T-helper 2 cell treated with Interferon-gamma antibody and Interleukin-4, amounts not matched to agents 5 μg/mL and 100 μg/mL, for 36 hours (primary cell): ENCODE data around the gene HCFC1.

Experiments
- DNase-seq: peaks from one replicate; pipeline ENCODE4 v3.0.0; 2021; ENCODE audit warnings: low spot score
- H3K27ac Mint-ChIP-seq: one replicate; pipeline ENCODE4 v1.8.0; 2021; ENCODE audit warnings: mild to moderate bottlenecking, mixed read lengths
- H3K27me3 Mint-ChIP-seq: one replicate; pipeline ENCODE4 v1.8.0; 2021; ENCODE audit warnings: low read depth, mixed read lengths
- H3K36me3 Mint-ChIP-seq: one replicate; pipeline ENCODE4 v1.8.0; 2021; ENCODE audit warnings: low read depth, mixed read lengths
- H3K4me1 Mint-ChIP-seq: one replicate; pipeline ENCODE4 v1.8.0; 2021; ENCODE audit warnings: low read depth, mixed read lengths
- H3K4me3 Mint-ChIP-seq: one replicate; pipeline ENCODE4 v1.8.0; 2022; ENCODE audit warnings: mild to moderate bottlenecking, moderate library complexity, mixed read lengths
- H3K9me3 Mint-ChIP-seq: one replicate; pipeline ENCODE4 v1.8.0; 2021; ENCODE audit warnings: mixed read lengths

Gene HCFC1

GRCh38 chrX:153927922-153928760, 43.5 kb downstream of the HCFC1 start:
- peaks cover 16% of the 10 kb centered on the region for H3K4me1 Mint-ChIP-seq
- peak; percentile 94 for DNase-seq
- peak overlapping the region; percentile 90 for H3K4me3 Mint-ChIP-seq
- H3K36me3 Mint-ChIP-seq = peaks cover 35% of the 10 kb centered on the region
- no peaks in the 10 kb centered on the region for H3K27me3 Mint-ChIP-seq
- H3K9me3 Mint-ChIP-seq = no peaks in the 10 kb centered on the region
- H3K27ac Mint-ChIP-seq = peak overlapping the region; percentile 97

- peak overlapping the region; percentile 97 for H3K27ac Mint-ChIP-seq
- peaks cover 20% of the 10 kb centered on the region for H3K4me1 Mint-ChIP-seq
- no peaks in the 10 kb centered on the region for H3K9me3 Mint-ChIP-seq
- H3K4me3 Mint-ChIP-seq = peak overlapping the region; percentile 90
- H3K27me3 Mint-ChIP-seq = no peaks in the 10 kb centered on the region
- no peak for DNase-seq
- peaks cover 36% of the 10 kb centered on the region for H3K36me3 Mint-ChIP-seq
These were observed 44.0 kb downstream of the HCFC1 start for GRCh38 chrX:153927672-153927921.

- H3K4me3 Mint-ChIP-seq = peak overlapping the region; percentile 90
- DNase-seq = peak; percentile 71
These were observed 44.6 kb downstream of the HCFC1 start for GRCh38 chrX:153926858-153927671.

GRCh38 chrX:153926552-153926857, 45.1 kb downstream of the HCFC1 start:
- Mint-ChIP-seq H3K4me3 (peak overlapping the region; percentile 90), H3K27ac (peak overlapping the region; percentile 97), H3K36me3 (peaks cover 37% of the 10 kb centered on the region), H3K27me3 (no peaks in the 10 kb centered on the region), H3K4me1 (peaks cover 25% of the 10 kb centered on the region), H3K9me3 (no peaks in the 10 kb centered on the region)
- DNase-seq = no peak

More at GRCh38 chrX:153926858-153927671, 44.6 kb downstream of the HCFC1 start:
- Mint-ChIP-seq H3K36me3 (peaks cover 40% of the 10 kb centered on the region), H3K27me3 (no peaks in the 10 kb centered on the region), H3K4me1 (peaks cover 24% of the 10 kb centered on the region), H3K27ac (peak overlapping the region; percentile 97), H3K9me3 (no peaks in the 10 kb centered on the region)

GRCh38 chrX:153925739-153926551, 45.7 kb downstream of the HCFC1 start, which contains the start of gene ARHGAP4:
Gene ARHGAP4 (minus strand): TSS chrX:153926264. CDS start chrX:153926202, 62 bp downstream.
- H3K36me3 Mint-ChIP-seq = peaks cover 34% of the 10 kb centered on the region
- H3K4me1 Mint-ChIP-seq = peaks cover 25% of the 10 kb centered on the region
- no peaks in the 10 kb centered on the region for H3K27me3 Mint-ChIP-seq
- peak within 1 kb of the TSS; percentile 98 for H3K4me3 Mint-ChIP-seq
- no peaks in the 10 kb centered on the region for H3K9me3 Mint-ChIP-seq
- DNase-seq = peak; percentile 67
- peak within 1 kb of the TSS; percentile 97 for H3K27ac Mint-ChIP-seq

- no peak for DNase-seq
- Mint-ChIP-seq H3K9me3 (no peaks in the 10 kb centered on the region), H3K36me3 (peaks cover 34% of the 10 kb centered on the region), H3K4me3 (peak overlapping the region; percentile 98), H3K27ac (peak overlapping the region; percentile 93), H3K4me1 (peaks cover 25% of the 10 kb centered on the region), H3K27me3 (no peaks in the 10 kb centered on the region)
These were observed 46.3 kb downstream of the HCFC1 start for GRCh38 chrX:153925387-153925738.

GRCh38 chrX:153924149-153924861, 47.3 kb downstream of the HCFC1 start:
- H3K27me3 Mint-ChIP-seq = no peaks in the 10 kb centered on the region
- H3K27ac Mint-ChIP-seq = peak overlapping the region; percentile 93
- H3K36me3 Mint-ChIP-seq = peaks cover 38% of the 10 kb centered on the region
- peak overlapping the region; percentile 98 for H3K4me3 Mint-ChIP-seq
- DNase-seq = no peak
- no peaks in the 10 kb centered on the region for H3K9me3 Mint-ChIP-seq
- H3K4me1 Mint-ChIP-seq = peaks cover 28% of the 10 kb centered on the region

- H3K36me3 Mint-ChIP-seq = peaks cover 39% of the 10 kb centered on the region
- H3K4me3 Mint-ChIP-seq = peak overlapping the region; percentile 98
- H3K4me1 Mint-ChIP-seq = peaks cover 21% of the 10 kb centered on the region
- no peaks in the 10 kb centered on the region for H3K9me3 Mint-ChIP-seq
- H3K27ac Mint-ChIP-seq = peak overlapping the region; percentile 26
- H3K27me3 Mint-ChIP-seq = no peaks in the 10 kb centered on the region
- DNase-seq = no peak
These were observed 48.4 kb downstream of the HCFC1 start for GRCh38 chrX:153922932-153923857.

GRCh38 chrX:153921511-153922446, 49.8 kb downstream of the HCFC1 start:
- H3K4me3 Mint-ChIP-seq = peak overlapping the region; percentile 98
- H3K27ac Mint-ChIP-seq = peak overlapping the region; percentile 68
- no peaks in the 10 kb centered on the region for H3K27me3 Mint-ChIP-seq
- H3K9me3 Mint-ChIP-seq = no peaks in the 10 kb centered on the region
- peaks cover 16% of the 10 kb centered on the region for H3K4me1 Mint-ChIP-seq
- DNase-seq = no peak
- H3K36me3 Mint-ChIP-seq = peaks cover 47% of the 10 kb centered on the region

GRCh38 chrX:153921070-153921469, 50.5 kb downstream of the HCFC1 start:
- Mint-ChIP-seq H3K27me3 (no peaks in the 10 kb centered on the region), H3K9me3 (no peaks in the 10 kb centered on the region), H3K4me1 (peaks cover 16% of the 10 kb centered on the region), H3K4me3 (no peak overlapping the region), H3K27ac (no peak overlapping the region), H3K36me3 (peaks cover 50% of the 10 kb centered on the region)
- no peak for DNase-seq

- DNase-seq = no peak
- Mint-ChIP-seq H3K36me3 (peaks cover 53% of the 10 kb centered on the region), H3K4me1 (peaks cover 16% of the 10 kb centered on the region), H3K9me3 (no peaks in the 10 kb centered on the region), H3K4me3 (no peak overlapping the region), H3K27ac (no peak overlapping the region), H3K27me3 (no peaks in the 10 kb centered on the region)
These were observed 51.1 kb downstream of the HCFC1 start for GRCh38 chrX:153920546-153920945.

- peaks cover 16% of the 10 kb centered on the region for H3K4me1 Mint-ChIP-seq
- H3K27me3 Mint-ChIP-seq = no peaks in the 10 kb centered on the region
- peaks cover 44% of the 10 kb centered on the region for H3K36me3 Mint-ChIP-seq
- no peak for DNase-seq
- no peak overlapping the region for H3K27ac Mint-ChIP-seq
- no peak overlapping the region for H3K4me3 Mint-ChIP-seq
- no peaks in the 10 kb centered on the region for H3K9me3 Mint-ChIP-seq
These were observed 52.3 kb downstream of the HCFC1 start for GRCh38 chrX:153919281-153919680.
